Nephron (organoid): Measurements from ENCODE around the gene SDR42E2.
"Not testable (repeated sequence)": the region's sequence is repeated elsewhere in the genome, so short reads cannot be mapped to it uniquely, and the experiment has no call there.

Source experiments
- H3K27ac Mint-ChIP-seq, 3 experiments: 2 replicates each; pipeline ENCODE4 v1.8.0; 2020; ENCODE audit warnings: mixed read lengths in 3 of 3, mild to moderate bottlenecking in 2 of 3, moderate library complexity in 1 of 3
- H3K27me3 Mint-ChIP-seq: 2 replicates; pipeline ENCODE4 v1.8.0; 2021; ENCODE audit warnings: low read depth, mild to moderate bottlenecking, moderate library complexity, mixed read lengths
- H3K36me3 Mint-ChIP-seq: 2 replicates; pipeline ENCODE4 v1.8.0; 2020; ENCODE audit warnings: low read depth, mixed read lengths
- H3K4me1 Mint-ChIP-seq: 2 replicates; pipeline ENCODE4 v1.8.0; 2020; ENCODE audit warnings: mixed read lengths
- H3K4me3 Mint-ChIP-seq, 3 experiments: 2 replicates each; pipeline ENCODE4 v1.8.0; 2020; ENCODE audit warnings: mild to moderate bottlenecking in 3 of 3, mixed read lengths in 3 of 3, moderate library complexity in 2 of 3
- H3K9me3 Mint-ChIP-seq: 2 replicates; pipeline ENCODE4 v1.8.0; 2020; ENCODE audit warnings: mixed read lengths
- CTCF ChIP-seq, 3 experiments: fragments of 200-600 bp; sonication (generic); IDR thresholded peaks; one replicate each; pipeline ENCODE4 v1.5.0; 2021; ENCODE audit warnings: antibody characterized with exemption in 3 of 3; ENCODE audit not compliant: unreplicated experiment in 3 of 3

The SDR42E2 gene

GRCh38 chr16:22123759-22124490 lies 38.4 kb upstream of the SDR42E2 start:
- TF ChIP-seq CTCF (IDR thresholded peaks at IDR 0.05; ENCODE audit: unreplicated experiment in 3 of 3): no peak
- Mint-ChIP-seq H3K36me3 (no peaks in the 10 kb centered on the region), H3K27ac (no peak overlapping the region), H3K4me3 (no peak overlapping the region), H3K27me3 (peaks cover 9% of the 10 kb centered on the region), H3K9me3 (peaks cover 4% of the 10 kb centered on the region), H3K4me1 (no peaks in the 10 kb centered on the region)

- no peak overlapping the region for H3K4me3 Mint-ChIP-seq
- H3K27ac Mint-ChIP-seq: no peak overlapping the region
- no peak for TF ChIP-seq CTCF (IDR thresholded peaks at IDR 0.05; ENCODE audit: unreplicated experiment in 3 of 3)
- no peaks in the 10 kb centered on the region for H3K4me1 Mint-ChIP-seq
- peaks cover 14% of the 10 kb centered on the region for H3K27me3 Mint-ChIP-seq
- no peaks in the 10 kb centered on the region for H3K36me3 Mint-ChIP-seq
- peaks cover 4% of the 10 kb centered on the region for H3K9me3 Mint-ChIP-seq
Observed at GRCh38 chr16:22124583-22125284, 37.6 kb upstream of the SDR42E2 start.

- Mint-ChIP-seq H3K36me3 (no peaks in the 10 kb centered on the region), H3K4me3 (no peak overlapping the region), H3K27ac (no peak overlapping the region), H3K4me1 (no peaks in the 10 kb centered on the region), H3K27me3 (peaks cover 14% of the 10 kb centered on the region), H3K9me3 (peaks cover 4% of the 10 kb centered on the region)
- no peak for TF ChIP-seq CTCF (IDR thresholded peaks at IDR 0.05; ENCODE audit: unreplicated experiment in 3 of 3)
Observed at GRCh38 chr16:22126037-22126558, 36.2 kb upstream of the SDR42E2 start.

GRCh38 chr16:22128537-22128936 lies 33.8 kb upstream of the SDR42E2 start:
- H3K27me3 Mint-ChIP-seq, H3K9me3 Mint-ChIP-seq: not testable (repeated sequence)

GRCh38 chr16:22130528-22130927 lies 31.8 kb upstream of the SDR42E2 start:
- no peaks in the 10 kb centered on the region for H3K4me1 Mint-ChIP-seq
- peaks cover 4% of the 10 kb centered on the region for H3K9me3 Mint-ChIP-seq
- H3K4me3 Mint-ChIP-seq: no peak overlapping the region
- peaks cover 4% of the 10 kb centered on the region for H3K27me3 Mint-ChIP-seq
- H3K36me3 Mint-ChIP-seq: no peaks in the 10 kb centered on the region
- H3K27ac Mint-ChIP-seq: no peak overlapping the region
- TF ChIP-seq CTCF (IDR thresholded peaks at IDR 0.05; ENCODE audit: unreplicated experiment in 3 of 3): no peak

More at GRCh38 chr16:22128537-22128936, 33.8 kb upstream of the SDR42E2 start:
- H3K4me1 Mint-ChIP-seq, H3K4me3 Mint-ChIP-seq, H3K27ac Mint-ChIP-seq, H3K36me3 Mint-ChIP-seq: not testable (repeated sequence)

- TF ChIP-seq CTCF (IDR thresholded peaks at IDR 0.05; ENCODE audit: unreplicated experiment in 3 of 3): no peak
Observed at GRCh38 chr16:22132801-22133200, 29.5 kb upstream of the SDR42E2 start.

More at GRCh38 chr16:22132801-22133200, 29.5 kb upstream of the SDR42E2 start:
- no peak overlapping the region for H3K27ac Mint-ChIP-seq
- H3K27me3 Mint-ChIP-seq: peaks cover 4% of the 10 kb centered on the region
- no peaks in the 10 kb centered on the region for H3K4me1 Mint-ChIP-seq
- H3K36me3 Mint-ChIP-seq: no peaks in the 10 kb centered on the region
- no peak overlapping the region for H3K4me3 Mint-ChIP-seq
- H3K9me3 Mint-ChIP-seq: peaks cover 4% of the 10 kb centered on the region
